ENCODE data around the gene PPP2R5A. TPM values are rescaled to one million over a fixed set of nuclear protein-coding genes. Genes with fewer than 3 reads are reported as not detected.

Gene PPP2R5A
- total and polyA plus RNA-seq, 2 of the 8 experiments (the other 6 are each of a cell fraction or from before 2014, with no cell fraction given), result 14.6 to 36.3 TPM

DNA sequence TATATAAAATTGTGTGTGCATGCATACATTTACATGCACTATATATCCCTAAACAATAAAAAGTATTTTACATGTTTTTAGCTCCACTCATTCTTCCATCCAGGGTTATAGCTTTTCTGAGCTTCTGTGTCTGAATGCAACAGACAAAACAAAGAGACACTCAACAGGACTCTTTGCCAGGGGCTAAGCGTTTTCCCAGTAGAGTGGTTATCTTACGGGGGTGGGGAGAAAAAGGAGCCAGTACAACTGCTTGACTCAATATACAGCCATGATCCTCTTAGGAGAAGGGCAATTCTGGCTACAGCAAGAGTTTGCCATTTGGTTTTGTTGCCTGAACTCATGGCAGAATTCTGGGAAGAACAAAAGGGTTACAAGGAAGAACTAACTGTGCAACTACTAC is 14.6 kb upstream of the PPP2R5A start:
- 77% methylated on average over 2 of the region's 2 CpGs; no CpG with 5 or more reads in 1 of the 2 experiments for WGBS, 2 experiments (ENCODE audit: extremely low coverage in 1 of 2, insufficient coverage in 1 of 2, insufficient read length in 1 of 2, insufficient replicate concordance in 2 of 2, low coverage in 1 of 2, low lambda C conversion rate in 2 of 2, missing lambda C conversion rate in 1 of 2)
- no peak overlapping the region for H2BK20ac ChIP-seq (ENCODE audit: low read length)
- H3K23me2 ChIP-seq (ENCODE audit: low read depth, low read length), result no peaks in the 10 kb centered on the region; the same call in 1 of the 2 replicates
- no peak overlapping the region for H2BK12ac ChIP-seq (ENCODE audit: low read depth, low read length)
- no peak overlapping the region for H3K9ac ChIP-seq (replicated peaks in 1 of 4; ENCODE audit: extremely low read depth in 1 of 4, low read depth in 3 of 4, low read length in 3 of 4)
- no peaks in the 10 kb centered on the region for H3K4me1 ChIP-seq (replicated peaks in 1 of 4; ENCODE audit: control insufficient read depth in 3 of 4, insufficient read depth in 4 of 4, low read length in 3 of 4)
- peak overlapping the region; percentile 89; the same call in 1 of the 2 replicates for H2AFZ ChIP-seq (ENCODE audit: low read length)
- no peak overlapping the region for H3K4ac ChIP-seq (replicated peaks; ENCODE audit: insufficient read length, low read depth, low read length)
- POLR2A ChIA-PET (ENCODE audit: partially characterized antibody), result interaction anchor here (1.1 to 1.2 kb wide), 2 partner anchors 9 to 143 kb away, joined by 3 read pairs; no protein-coding TSS in a partner anchor
- H3K9me3 ChIP-seq (ENCODE audit: insufficient read depth in 2 of 2, low read depth in 1 of 2, low read length in 1 of 2), result no peaks in the 10 kb centered on the region
- no peak overlapping the region for H4K5ac ChIP-seq (ENCODE audit: insufficient read length, low read depth, low read length)
- no peak overlapping the region for H3K23ac ChIP-seq (ENCODE audit: insufficient read length)
- CTCF ChIA-PET (ENCODE audit: partially characterized antibody), result interaction anchor here (1.6 to 3.3 kb wide), 6 partner anchors 11 to 200 kb away, joined by 3 to 22 read pairs (median 7); no protein-coding TSS in a partner anchor
- no peak overlapping the region for H3K14ac ChIP-seq (ENCODE audit: insufficient read length)
- H2BK5ac ChIP-seq (ENCODE audit: low read depth, low read length), result no peak overlapping the region
- H2BK15ac ChIP-seq (ENCODE audit: low read length), result no peak overlapping the region
- no peaks in the 10 kb centered on the region for H4K20me1 ChIP-seq (replicated peaks in 1 of 2; ENCODE audit: control insufficient read depth in 1 of 2, insufficient read depth in 2 of 2, low read length in 2 of 2)
- no peaks in the 10 kb centered on the region for H3K79me1 ChIP-seq (ENCODE audit: low read depth, low read length)
- H2BK120ac ChIP-seq (replicated peaks; ENCODE audit: low read depth, low read length), result no peak overlapping the region
- peaks cover 0 to 1% (median 0%) of the 10 kb centered on the region in 4 experiments; a peak in 1 of 7 replicates for H3K27me3 ChIP-seq (replicated peaks in 1 of 4; ENCODE audit: control insufficient read depth in 3 of 4, extremely low read depth in 1 of 4, insufficient read depth in 3 of 4, low read length in 3 of 4)
- H4K91ac ChIP-seq (replicated peaks; ENCODE audit: insufficient read length, low read length), result no peak overlapping the region
- no peak for FAIRE-seq
- no peaks in the 10 kb centered on the region for H3K79me2 ChIP-seq (ENCODE audit: control insufficient read depth in 1 of 2, insufficient read depth in 2 of 2, low read length in 2 of 2)
- H3K36me3 ChIP-seq (ENCODE audit: control insufficient read depth in 2 of 4, insufficient read depth in 4 of 4, low read length in 3 of 4), result no peaks in the 10 kb centered on the region
- no peak overlapping the region for H4K8ac ChIP-seq (ENCODE audit: extremely low read depth, insufficient read depth, low read length)
- no peak for DNase-seq (ENCODE audit: low read depth in 1 of 2, low spot score in 2 of 2)
- no peak overlapping the region for H3K27ac ChIP-seq (ENCODE audit: low read depth, low read length)
- H3K56ac ChIP-seq (replicated peaks; ENCODE audit: insufficient read length, low read depth, low read length), result no peak overlapping the region
- no peak overlapping the region for H2AK5ac ChIP-seq (ENCODE audit: low read depth, low read length)
- no peak overlapping the region for H3K4me2 ChIP-seq (ENCODE audit: insufficient read depth in 1 of 2, low read depth in 2 of 2, low read length in 2 of 2)
- no peak overlapping the region for H3K4me3 ChIP-seq (ENCODE audit: extremely low read depth in 1 of 4, insufficient read depth in 2 of 4, low read depth in 3 of 4, low read length in 4 of 4)
- H3K18ac ChIP-seq (ENCODE audit: extremely low read depth, low read length), result no peak overlapping the region
- TF ChIP-seq BCL11A (IDR thresholded peaks at IDR 0.05; ENCODE audit: low read depth in 2 of 2, low read length in 2 of 2) (no peak), NANOG (IDR thresholded peaks at IDR 0.05; ENCODE audit: insufficient read depth, low read depth, low read length, poor library complexity, severe bottlenecking) (no peak), CREB1 (IDR thresholded peaks at IDR 0.05) (no peak), PHF8 (conservative IDR thresholded peaks at IDR 0.05; ENCODE audit: low read depth, low read length) (no peak), HDAC6 (IDR thresholded peaks at IDR 0.05; ENCODE audit: low read depth, low read length) (no peak), SP1 (IDR thresholded peaks at IDR 0.05; ENCODE audit: low read depth, low read length) (no peak), HDAC2 (IDR thresholded peaks at IDR 0.05; ENCODE audit: borderline replicate concordance in 1 of 2, low read depth in 2 of 2, low read length in 2 of 2) (no peak), TAF1 (IDR thresholded peaks at IDR 0.05; ENCODE audit: low read depth, low read length) (no peak), SP2 (IDR thresholded peaks at IDR 0.05; ENCODE audit: low read length) (no peak), SUZ12 (IDR thresholded peaks at IDR 0.05; ENCODE audit: low read length) (no peak), FOSL1 (IDR thresholded peaks at IDR 0.05; ENCODE audit: insufficient read depth, low read depth, low read length) (no peak), RBBP5 (IDR thresholded peaks at IDR 0.05; ENCODE audit: borderline replicate concordance, low read depth, low read length) (no peak), RXRA (IDR thresholded peaks at IDR 0.05; ENCODE audit: insufficient read depth, low read depth, low read length) (no peak), POLR2A (IDR thresholded peaks at IDR 0.05; ENCODE audit: control extremely low read depth in 1 of 2, low read depth in 2 of 2, low read length in 2 of 2) (no peak), NRF1 (IDR thresholded peaks at IDR 0.05; ENCODE audit: low read depth, low read length) (no peak)
